GM19455 (cell line): ENCODE data around the gene PTRHD1.

Experiments
- ATAC-seq: cut with Tn5 transposase; IDR thresholded peaks from one replicate; pipeline ENCODE4 v1.9.1; 2021; ENCODE audit not compliant: unreplicated experiment

PTRHD1 gene

DNA sequence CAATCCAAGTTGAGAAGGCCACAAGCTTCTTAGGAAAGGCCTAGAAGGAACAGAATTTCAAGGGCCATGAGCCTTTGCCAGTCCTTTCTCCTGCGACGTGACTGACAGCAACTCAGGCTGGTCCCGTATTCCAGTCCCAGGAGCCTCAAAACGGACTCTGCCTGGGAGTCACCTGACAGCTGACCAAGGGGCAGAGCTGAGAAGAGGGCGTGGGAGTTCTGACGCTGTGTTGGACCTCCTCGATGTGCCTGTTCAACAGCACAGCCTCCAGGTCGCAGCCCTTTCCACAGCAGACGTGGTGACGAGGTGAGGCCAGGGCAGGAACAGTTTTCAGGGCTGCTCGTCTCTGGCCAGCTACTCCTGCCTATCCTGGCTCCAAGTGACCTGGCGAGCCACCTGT, 37.6 kb upstream of the PTRHD1 start:
- ATAC-seq = no peak

DNA sequence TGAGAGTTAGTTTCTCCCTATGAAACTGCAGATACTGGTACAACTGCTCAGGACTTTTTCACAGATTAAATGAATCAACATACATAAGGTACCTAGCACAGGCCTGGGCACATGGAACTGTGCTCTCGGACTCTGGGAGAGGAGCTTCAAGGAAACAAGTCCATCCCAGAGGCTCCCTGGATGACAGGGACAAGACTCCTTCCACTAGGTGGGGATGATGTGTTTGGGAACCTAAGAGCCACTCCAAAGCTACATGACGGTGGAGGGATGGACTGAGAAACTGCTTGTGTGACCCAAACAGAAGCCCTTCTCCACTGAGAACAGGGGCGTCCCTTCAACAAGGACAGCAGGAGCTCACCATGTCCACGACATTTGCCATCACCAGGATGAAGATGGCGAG, 37.2 kb upstream of the PTRHD1 start:
- no peak for ATAC-seq

DNA sequence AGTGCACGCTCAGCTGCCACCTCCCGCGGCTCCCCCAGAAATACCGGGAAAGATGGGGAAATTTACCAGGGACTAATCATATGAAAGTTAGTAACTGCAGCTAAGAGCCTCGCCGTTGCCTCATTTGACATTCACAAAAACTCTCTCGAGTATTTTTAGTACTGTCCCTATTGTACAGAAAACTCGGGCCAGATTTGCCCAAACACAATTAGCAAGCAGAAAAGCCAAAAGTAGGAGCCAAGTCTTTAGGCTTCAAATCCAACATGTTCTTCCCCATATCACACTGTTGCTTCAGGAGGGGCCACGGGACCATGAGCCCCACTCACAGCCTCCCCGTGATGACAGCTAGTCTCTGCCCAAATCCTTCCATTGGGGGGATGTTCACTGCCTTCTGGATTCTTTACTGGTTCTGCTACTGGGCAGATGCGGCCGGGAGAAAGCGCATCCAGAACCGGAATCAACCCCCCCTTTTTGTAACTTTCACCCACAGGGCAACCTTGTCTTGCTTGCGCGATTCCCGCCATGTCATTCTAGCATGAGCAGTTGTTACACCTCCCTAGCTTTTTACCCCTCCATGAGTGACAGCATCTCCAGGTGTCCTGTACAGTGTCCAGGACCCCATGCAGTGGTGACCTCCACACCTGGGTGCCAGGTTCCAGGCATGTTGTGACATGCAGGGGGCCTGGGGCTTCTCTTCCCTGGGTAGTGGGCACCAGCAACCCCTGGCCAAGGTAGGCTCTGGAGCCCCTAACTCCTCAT, 35.2 kb upstream of the PTRHD1 start:
- ATAC-seq = no peak

DNA sequence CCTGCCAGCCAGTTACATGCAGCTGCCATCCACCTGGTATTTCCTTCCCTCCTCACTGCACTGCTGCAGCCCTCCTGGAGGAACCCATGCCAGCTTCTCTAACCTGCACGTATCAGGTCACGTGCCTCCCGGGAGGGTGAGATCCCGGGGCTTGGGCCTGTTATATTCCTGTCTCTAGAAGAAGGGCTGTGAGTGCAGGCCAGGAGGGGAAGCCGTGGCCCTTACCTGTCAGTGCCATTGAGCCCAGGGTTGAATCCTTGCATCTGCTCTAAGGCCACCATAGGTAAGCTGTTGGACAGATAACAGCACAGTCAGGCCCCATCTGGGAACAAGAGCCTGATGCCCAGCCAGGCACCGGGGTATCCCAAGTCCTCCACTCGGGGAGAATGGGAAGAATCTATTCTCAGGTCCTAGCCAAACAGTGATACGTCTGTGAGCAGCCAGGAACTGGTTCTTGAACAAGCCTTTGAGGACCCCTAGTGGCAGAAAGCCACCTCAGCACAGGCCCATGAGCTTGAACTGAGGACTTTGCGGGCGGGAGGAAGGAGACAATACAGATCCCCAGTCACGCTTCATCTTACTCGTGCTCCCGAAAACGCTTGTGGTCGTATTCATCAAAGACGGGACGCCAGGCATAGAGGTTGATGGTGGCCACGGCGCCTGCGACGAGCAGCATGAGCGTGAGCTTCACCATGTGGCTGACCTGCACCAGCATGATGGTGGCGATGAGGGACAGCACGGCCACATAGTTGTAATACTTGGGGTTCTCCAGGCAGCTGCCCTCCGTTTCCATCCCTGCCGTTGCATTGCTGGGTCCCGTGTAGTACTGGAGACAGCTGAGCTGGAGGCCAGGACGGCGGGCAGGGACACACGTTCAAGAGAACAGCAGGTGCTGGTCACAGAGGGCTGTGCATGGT, 34.4 kb upstream of the PTRHD1 start:
- peak; percentile 62 for ATAC-seq

DNA sequence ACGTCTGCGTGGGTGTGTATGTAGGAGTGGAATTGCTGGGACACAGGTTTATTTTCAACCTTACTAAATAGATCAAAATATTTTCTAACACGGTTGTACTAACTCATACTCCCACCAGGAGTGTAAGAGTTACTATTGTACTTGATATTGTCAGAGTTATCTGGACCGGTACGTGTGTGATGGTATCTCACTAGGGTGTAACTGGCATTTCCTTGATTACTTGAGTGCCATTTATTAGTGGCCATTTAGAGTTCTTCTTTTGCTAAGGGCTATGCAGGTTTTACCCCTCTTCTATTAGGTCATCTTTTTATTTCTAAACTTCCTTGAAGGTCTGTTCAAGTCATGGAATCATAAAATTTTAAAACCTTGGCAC, 33.6 kb upstream of the PTRHD1 start:
- no peak for ATAC-seq

DNA sequence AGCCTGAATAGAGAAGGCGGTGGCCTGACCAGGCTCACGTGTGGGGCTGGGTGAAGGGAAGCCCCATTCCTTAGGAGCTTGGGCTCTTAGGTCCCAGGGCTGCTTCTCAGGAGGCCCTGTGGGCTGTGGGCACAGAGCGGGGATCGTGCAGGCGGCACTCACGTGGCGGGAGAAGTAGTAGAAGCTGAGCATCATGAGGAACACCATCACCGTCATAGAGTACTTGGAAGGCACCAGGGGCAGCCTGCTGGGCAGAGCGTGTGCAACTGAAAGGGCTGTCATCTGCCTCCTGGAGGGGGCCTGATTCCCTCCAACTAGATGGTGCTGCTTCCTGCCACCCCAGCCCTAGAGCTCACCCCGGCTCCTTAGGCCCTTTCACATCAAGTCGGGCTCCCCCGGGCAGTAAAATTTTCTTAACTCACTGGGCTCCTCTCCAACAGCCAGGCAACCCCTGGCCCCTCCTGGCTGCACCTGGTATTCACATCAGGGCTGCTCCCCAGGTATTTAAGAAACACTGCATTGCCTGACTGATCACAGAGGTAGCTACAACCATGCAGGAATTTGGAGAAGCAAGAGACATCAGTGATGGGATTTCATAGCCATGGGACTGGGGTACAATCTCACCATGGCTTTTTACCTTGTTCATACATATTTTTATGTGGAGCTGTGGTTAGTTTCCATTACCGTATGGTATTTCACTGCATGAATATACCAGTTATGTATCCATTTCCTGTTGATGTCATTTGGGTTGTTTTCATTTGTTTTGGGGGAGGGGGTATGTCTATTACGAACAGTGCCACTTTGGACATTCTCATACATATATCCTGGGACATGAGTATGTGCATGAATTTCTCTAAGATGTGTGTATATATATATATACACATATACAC, 32.9 kb upstream of the PTRHD1 start:
- ATAC-seq = no peak

DNA sequence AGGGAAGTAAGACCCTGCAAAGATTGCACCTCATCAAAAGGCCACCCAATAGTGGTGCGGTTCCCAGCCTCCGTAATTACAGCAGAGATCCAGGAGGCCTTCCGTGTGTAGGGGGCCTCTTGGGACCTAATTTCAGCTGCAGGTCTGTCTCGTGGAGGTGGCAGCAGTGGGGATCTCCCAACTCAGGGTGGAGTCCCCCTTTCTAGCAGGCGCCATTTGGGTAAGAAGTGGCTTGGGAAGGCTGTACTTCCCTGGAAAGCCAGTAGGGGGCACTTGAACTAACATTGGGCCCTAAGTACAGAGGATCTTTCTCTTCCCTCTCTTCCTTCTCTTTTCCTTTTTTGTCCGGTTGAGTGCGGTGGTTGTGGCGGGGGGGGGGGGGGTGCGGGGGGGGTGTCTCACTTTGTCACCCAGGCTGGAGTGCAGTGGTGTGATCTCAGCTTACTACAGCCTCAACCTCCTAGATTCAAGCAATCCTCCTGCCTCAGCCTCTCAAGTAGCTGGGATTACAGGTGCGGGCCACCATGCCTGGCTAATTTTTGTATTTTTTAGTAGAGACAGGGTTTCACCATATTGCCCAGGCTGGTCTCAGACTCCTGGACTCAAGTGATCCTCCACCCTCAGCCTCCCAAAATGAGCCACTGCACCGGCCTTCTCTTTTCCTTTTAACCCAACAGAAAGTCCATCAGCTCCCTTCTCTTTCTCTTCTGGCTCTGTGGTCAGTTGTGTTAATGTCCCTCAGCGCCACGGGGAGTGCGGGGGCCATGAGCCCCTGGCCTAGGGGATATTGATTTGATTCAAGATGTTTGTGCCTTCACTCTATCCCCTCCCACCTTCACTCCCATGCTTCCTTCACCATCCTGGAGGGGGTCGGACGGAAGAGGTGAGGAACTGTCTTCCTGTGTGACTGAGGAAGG, 32.0 kb upstream of the PTRHD1 start:
- ATAC-seq = no peak

DNA sequence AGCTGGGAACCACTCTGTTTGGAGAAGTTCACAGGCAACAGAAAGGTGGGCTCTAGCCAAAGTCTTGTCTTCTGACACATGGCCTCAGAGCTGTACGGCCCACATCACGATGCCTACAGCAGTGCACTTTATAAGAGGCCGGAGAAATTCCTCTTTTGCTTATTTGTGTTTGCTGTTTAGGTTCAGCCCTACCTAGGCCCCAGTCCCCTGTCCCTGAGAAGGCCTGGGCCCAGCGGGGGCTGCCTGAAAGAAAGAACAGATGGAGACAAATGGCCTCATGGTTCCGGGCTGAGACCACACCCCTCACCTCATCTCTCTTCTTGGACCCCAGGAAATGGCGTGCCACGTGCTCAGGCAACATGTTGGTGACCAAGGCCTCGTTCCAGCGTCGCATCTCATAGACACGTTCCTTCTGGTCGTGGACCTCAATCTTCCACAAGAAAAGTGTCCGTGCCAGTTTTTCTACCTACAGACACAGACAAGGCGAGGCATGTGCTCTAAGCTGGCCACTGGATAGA, 30.9 kb upstream of the PTRHD1 start:
- no peak for ATAC-seq

DNA sequence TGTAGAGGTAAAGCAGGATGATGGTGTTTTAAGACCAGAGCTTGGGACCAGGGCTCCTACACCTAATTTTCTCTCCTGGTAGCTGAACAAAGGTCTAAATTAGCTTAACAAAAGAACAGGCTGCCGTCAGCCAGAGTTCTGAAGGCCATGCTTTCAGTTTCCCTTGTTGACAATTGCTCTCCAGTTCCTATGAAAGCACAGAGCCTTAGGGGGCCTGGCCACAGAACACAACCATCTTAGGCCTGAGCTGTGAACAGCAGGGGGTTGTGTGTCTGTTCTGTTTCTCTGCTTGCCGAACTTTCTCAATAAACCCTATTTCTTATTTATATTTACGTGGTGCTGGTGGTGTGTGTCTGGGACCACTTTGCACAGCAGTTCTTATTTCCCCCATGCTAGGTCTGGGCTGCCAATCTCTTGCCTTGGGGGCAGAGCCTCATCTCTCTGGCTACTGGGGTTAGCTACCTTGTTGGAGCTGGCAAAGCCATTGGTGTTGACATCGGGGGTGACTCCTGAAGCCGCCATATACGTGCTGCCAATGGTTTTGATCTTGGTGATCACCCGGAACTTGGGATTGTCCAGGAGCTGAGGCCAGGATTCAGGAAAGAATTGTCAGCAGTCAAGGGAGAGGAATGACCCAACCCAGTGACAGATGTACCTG, 29.0 kb upstream of the PTRHD1 start:
- no peak for ATAC-seq

DNA sequence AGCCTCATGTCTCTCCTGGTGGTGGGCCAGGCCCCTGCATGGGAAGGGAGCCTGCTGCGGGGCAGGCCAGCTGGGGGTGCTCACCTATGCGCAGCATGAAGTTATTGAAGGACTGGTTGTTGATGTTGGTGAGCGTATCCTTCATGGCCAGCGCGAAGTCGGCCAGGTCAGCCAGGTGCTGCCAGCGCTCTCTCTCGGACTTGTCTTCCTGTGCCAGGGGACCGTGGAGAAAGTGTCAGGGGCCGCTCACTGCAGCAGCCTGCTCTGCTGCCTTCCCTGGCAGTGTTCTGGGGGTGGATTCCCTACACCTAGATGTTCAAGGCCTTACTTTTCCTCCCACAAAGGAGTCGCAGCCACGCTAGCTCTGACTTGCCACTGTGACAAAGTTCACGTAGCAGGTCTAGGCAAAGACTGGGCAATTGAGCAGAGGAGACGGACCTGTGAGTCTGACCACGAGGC, 28.3 kb upstream of the PTRHD1 start:
- no peak for ATAC-seq

DNA sequence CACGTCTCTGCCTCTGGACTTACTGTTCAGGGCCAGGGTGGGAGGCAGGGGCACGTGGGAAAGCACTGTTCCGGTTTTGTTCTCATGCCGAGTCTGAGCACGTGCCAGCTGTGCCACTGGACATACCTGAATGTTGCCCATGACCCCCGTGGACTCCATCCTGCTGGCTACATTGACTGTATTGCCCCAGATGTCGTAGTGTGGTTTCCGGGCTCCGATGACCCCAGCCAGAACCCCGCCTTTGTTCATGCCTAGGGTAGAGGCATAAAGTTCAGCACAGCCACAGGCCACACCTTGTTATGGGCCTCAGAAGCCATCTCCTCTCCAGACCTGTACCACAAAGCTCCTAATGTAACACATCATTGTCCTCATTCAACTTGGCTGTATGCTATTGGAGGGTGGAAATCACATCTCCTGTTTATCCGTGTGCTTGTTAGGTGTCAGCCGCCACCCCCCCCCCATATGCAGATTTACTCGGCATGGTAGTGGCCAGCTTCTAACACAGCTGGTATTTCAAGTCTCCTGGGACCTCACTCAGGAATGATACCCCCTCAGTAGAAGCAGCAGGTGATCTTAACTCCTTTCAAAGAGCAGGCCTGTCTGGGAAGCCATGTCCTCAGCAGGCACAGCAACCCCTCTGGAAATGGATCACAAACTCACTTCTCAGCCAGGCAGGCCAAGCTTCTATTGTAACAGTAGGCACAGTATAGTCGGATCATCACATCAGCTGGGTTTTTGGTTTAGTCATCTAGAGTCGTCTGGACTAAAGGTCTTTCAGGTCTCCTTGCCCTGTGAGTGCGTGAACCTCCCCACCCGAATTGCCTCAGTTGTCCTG, 27.6 kb upstream of the PTRHD1 start:
- ATAC-seq = no peak

DNA sequence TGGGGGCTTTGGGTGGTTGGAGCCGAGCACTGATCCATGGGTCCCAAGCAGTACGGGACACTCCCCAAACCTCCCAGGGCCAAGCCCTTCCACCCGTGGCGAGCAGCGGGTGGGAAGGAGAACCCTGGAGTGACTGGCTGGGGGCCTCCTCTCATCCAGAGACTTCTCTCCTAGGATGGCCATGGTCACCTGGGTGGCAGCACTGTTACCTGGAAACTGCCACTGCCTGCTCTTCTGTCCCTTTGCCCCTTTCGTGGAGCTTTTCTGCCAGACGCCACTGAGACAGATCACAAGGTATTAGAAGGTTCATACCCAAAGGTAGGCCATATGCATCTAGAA, 27.0 kb upstream of the PTRHD1 start:
- no peak for ATAC-seq

DNA sequence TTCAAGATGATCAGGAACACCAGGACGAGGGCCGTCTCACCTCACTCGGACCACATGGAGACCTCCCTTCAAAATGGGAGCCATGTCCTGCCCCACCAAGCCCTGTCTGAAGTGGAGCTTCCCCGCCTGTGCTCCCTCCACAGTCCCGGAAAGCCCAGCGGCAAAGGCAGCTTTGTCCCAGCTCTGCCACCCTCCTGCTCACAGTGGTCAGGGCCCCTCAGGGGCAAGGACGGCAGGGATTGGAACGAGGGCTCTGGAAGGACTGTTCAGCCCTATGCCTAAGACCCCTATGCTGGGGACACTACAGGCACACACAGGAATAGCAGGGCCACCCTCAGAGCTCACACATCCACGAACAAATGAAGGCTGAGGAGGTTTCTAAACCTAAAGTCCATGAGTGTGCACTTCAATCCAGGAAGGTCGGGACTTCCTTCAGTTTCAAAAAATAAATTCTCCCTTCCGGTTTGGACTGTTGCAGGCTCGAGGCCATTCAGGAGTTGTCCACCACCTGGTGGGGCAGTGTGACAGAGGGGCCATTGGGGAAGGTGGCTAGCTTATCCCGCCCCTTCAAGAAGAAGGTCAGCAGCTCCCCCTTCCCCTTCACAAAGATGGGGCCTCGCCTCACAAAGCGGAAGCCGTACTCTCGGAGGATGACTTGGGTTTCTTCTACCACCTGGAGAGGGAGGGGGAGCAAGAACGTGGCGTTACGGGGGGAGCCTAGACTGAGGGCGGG, 26.4 kb upstream of the PTRHD1 start:
- no peak for ATAC-seq

DNA sequence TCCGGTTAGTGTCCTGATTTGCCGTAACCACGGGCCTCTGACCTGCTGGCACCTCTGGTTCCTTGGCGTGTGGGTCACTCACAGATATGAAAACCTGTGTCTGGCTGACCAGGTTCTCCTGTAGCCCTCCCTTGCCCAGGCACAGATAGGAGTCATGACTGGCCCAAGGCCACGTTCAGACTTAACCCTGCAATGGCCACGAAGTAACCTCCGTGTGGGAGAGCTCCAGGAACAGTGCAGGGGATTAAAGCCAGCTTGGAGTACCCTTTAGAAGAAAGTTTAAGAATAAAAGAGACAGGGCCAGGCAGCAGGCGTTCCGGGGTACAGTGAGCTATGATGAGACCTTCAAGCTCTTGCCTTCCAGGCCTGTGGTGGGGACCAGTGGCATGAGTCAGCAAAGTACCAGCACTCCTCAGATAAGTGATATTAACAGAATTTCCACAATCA, 25.6 kb upstream of the PTRHD1 start:
- no peak for ATAC-seq

DNA sequence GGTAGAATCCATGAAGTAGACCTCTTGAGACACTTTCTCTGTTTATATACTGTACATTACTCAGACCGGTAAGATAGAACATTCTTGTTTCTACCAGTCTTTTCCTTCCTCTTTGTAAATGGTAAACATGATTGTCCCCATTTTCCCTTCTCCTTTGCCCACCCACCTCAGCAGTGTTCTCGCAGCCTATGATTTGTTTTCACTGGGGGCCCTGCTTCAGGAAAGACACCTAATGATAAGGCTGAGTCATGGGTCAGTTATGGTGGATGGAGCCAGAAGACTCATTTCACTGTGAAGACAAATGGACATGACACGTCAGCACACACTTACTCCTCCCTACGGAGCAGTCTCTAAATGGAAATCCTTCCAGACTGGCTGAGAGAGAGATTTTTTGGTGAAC, 23.7 kb upstream of the PTRHD1 start:
- ATAC-seq = no peak

DNA sequence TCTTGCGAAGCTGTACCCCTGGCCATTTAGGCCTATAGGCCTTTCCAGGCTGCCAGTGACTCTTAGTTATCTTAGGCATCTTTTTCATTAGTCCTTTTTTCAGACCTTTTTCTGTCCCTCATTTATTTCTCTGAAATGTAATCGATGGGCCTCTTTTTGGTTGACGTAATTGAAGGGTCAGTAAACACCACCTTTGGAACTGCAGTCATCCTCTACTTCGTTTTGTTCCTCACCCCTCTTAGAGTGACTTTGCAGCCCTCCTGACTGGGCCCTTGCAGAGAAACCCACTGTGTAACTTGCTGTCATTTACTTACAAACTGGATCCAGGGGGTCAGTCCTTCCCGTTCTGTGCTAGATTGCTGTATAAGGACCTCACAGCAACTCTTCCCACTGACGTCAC, 23.2 kb upstream of the PTRHD1 start:
- ATAC-seq = no peak

DNA sequence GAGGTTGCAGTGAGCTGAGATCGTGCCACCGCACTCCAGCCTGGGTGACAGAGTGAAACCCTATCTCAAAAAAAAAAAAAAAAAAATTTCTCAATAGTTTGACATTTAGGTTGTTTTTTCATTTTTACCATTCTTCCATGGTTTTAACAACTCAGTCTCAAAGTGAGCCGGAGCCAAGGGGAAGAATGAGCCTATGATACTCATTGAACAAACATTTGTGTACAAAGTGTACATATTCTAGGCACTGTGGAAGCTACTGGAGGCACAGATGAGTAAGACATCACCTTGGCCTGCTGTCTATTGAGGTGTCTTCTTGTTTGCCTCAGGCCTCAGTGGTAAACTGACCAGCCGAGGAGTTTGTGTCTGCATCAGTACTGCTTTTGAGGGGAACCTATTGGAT, 22.0 kb upstream of the PTRHD1 start:
- ATAC-seq = no peak

DNA sequence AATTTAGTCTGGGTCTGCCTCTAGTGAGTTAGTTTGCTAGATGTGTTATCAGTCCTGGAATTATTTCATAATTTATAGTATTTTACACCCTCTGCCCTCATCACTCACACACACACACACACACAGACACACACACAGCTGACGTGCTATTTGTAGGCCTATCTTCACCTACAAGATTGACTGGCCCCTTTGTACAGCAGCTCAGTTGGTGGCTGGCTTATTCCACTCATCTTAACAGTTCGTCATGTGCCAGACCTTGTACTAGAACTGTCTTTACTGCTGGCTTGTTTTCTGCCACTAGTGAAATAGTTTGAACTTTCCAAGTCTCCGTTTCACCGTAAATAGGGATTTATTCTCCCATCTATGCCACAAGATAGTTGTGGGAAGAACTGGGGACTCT, 21.3 kb upstream of the PTRHD1 start:
- ATAC-seq = no peak
